ENCODE data around the gene CCDC88A.
"Not testable (repeated sequence)": the region's sequence is repeated elsewhere in the genome, so short reads cannot be mapped to it uniquely, and the experiment has no call there.

Gene CCDC88A

GRCh38 chr2:55302241-55302640, 117.4 kb downstream of the CCDC88A start:
- no peak for DNase-seq

GRCh38 chr2:55301277-55301676, 118.4 kb downstream of the CCDC88A start:
- DNase-seq, result no peak

- DNase-seq, result no peak
These were observed 123.3 kb downstream of the CCDC88A start for GRCh38 chr2:55296393-55296792.

- no peak for DNase-seq
These were observed 136.6 kb downstream of the CCDC88A start for GRCh38 chr2:55283083-55283482.

GRCh38 chr2:55282110-55282917, 137.3 kb downstream of the CCDC88A start:
- peak; percentile 85 for DNase-seq

- not testable (repeated sequence) for DNase-seq
These were observed 138.7 kb downstream of the CCDC88A start for GRCh38 chr2:55280851-55281546.

GRCh38 chr2:55279859-55280424, 139.7 kb downstream of the CCDC88A start:
- not testable (repeated sequence) for DNase-seq

- not testable (repeated sequence) for DNase-seq
These were observed 140.3 kb downstream of the CCDC88A start for GRCh38 chr2:55279214-55279835.

- no peak for DNase-seq
These were observed 142.3 kb downstream of the CCDC88A start for GRCh38 chr2:55277310-55277709.

- not testable (repeated sequence) for DNase-seq
These were observed 145.3 kb downstream of the CCDC88A start for GRCh38 chr2:55274346-55274745.

- DNase-seq, result peak; percentile 1
These were observed 150.0 kb downstream of the CCDC88A start for GRCh38 chr2:55269645-55269990.

GRCh38 chr2:55268907-55269644, 150.6 kb downstream of the CCDC88A start, which contains the start of gene MTIF2:
TSS of gene MTIF2 (minus strand) at chr2:55269231. CDS start at chr2:55263858, 5,373 bp downstream.
- DNase-seq, result peak; percentile 93

- peak; percentile 2 for DNase-seq
These were observed 151.3 kb downstream of the CCDC88A start for GRCh38 chr2:55268288-55268906.

GRCh38 chr2:55259586-55259985, 160.1 kb downstream of the CCDC88A start:
- DNase-seq, result not testable (repeated sequence)

GRCh38 chr2:55252832-55253231, 166.8 kb downstream of the CCDC88A start:
- no peak for DNase-seq

GRCh38 chr2:55247025-55247424, 172.6 kb downstream of the CCDC88A start:
- no peak for DNase-seq

- DNase-seq, result no peak
These were observed 174.2 kb downstream of the CCDC88A start for GRCh38 chr2:55245411-55245810.

GRCh38 chr2:55242617-55243016, 177.0 kb downstream of the CCDC88A start:
- DNase-seq, result no peak

- not testable (repeated sequence) for DNase-seq
These were observed 178.1 kb downstream of the CCDC88A start for GRCh38 chr2:55241582-55241981.

GRCh38 chr2:55239656-55240222, 179.9 kb downstream of the CCDC88A start:
- no peak for DNase-seq
